ENCODE data around the gene MYO10. TPM values are rescaled to one million over a fixed set of nuclear protein-coding genes. Genes with fewer than 3 reads are reported as not detected.

Gene MYO10
- total RNA-seq, 4 donors from 2014 or later, result 5.6 to 11.0 (median 6.4) TPM

DNA sequence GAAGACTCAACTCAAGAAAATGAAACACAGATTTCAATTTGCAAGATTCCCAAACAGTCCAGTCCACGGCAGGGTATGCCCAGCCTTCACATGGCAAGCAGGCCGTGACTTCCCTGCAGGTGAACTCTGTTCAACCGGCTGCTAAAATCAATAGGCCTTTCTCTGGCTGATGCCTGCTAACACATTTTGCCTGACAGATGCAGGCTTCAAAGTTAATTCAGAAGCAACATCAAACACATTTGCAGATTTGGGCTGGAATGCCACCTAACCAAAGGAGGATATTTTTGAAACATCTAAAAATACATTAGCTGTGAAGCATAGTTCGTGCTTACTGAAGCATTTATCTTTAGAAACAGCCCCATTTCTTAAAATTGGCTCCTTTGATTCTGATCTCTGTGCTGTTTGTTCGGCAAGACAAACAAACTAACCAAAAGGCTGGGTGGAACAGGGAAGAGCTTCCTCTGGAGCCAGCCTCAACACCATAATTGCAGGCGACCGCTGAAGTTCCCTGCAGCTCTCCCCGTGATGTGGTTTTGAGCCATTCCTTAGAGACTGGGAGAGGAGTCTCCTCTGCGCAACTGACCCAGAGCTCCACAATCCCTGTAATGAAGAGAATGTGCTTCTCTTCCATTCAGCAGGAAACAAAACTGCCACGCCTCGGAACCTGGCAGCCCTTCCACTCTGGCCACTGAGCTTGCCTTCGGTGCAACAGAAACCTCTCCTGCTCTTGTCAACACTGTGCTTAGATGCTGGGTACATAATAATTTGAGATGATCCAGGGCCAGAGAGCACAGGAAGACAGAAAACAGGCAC, 126.5 kb downstream of the MYO10 start:
- Histone ChIP-seq H3K36me3 (no peaks in the 10 kb centered on the region), H3K4me1 (no peaks in the 10 kb centered on the region), H3K9me3 (no peaks in the 10 kb centered on the region), H3K27ac (no peak overlapping the region), H3K4me3 (no peak overlapping the region), H3K27me3 (no peaks in the 10 kb centered on the region)
- peak; percentile 31 for ATAC-seq
- TF ChIP-seq POLR2AphosphoS5 (IDR thresholded peaks at IDR 0.05), result no peak
- no peak for TF ChIP-seq EP300 (IDR thresholded peaks at IDR 0.05)
- TF ChIP-seq, protein P1, sequence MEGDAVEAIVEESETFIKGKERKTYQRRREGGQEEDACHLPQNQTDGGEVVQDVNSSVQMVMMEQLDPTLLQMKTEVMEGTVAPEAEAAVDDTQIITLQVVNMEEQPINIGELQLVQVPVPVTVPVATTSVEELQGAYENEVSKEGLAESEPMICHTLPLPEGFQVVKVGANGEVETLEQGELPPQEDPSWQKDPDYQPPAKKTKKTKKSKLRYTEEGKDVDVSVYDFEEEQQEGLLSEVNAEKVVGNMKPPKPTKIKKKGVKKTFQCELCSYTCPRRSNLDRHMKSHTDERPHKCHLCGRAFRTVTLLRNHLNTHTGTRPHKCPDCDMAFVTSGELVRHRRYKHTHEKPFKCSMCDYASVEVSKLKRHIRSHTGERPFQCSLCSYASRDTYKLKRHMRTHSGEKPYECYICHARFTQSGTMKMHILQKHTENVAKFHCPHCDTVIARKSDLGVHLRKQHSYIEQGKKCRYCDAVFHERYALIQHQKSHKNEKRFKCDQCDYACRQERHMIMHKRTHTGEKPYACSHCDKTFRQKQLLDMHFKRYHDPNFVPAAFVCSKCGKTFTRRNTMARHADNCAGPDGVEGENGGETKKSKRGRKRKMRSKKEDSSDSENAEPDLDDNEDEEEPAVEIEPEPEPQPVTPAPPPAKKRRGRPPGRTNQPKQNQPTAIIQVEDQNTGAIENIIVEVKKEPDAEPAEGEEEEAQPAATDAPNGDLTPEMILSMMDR (IDR thresholded peaks at IDR 0.05), result no peak
- no peak for TF ChIP-seq POLR2A (IDR thresholded peaks at IDR 0.05)
- 40 to 55% methylated on average over 6 to 7 of the region's 12 CpGs for WGBS, 2 donors (ENCODE audit: low coverage in 1 of 2)

DNA sequence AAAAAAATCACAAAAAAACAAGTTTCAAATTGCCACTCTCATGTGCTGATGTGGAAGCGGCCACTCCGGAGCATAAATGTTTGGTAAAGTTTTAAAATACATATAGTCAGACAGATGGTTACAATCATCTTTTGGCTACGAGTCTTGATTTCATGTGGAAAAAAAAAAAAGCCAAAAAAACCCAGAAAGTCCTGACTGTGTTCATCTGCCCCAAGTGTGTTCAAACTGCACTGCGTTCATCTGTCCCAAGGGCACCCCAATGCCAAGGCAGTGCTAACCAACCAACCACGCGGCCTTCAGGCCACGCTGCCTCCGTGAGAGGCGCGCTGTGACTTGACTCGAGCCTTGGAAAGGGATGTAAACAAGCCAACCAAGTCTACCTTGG, 127.1 kb downstream of the MYO10 start:
- Histone ChIP-seq H3K4me1 (no peaks in the 10 kb centered on the region), H3K36me3 (no peaks in the 10 kb centered on the region), H3K9me3 (no peaks in the 10 kb centered on the region), H3K27me3 (no peaks in the 10 kb centered on the region), H3K4me3 (no peak overlapping the region), H3K27ac (no peak overlapping the region)
- TF ChIP-seq, protein P1 (IDR thresholded peaks at IDR 0.05), result no peak
- TF ChIP-seq POLR2AphosphoS5 (IDR thresholded peaks at IDR 0.05) (no peak), POLR2A (IDR thresholded peaks at IDR 0.05) (no peak), EP300 (IDR thresholded peaks at IDR 0.05) (no peak)
- ATAC-seq, result no peak
- 82 to 90% methylated on average over 2 to 11 of the region's 11 CpGs for WGBS, 2 donors (ENCODE audit: low coverage in 1 of 2)

DNA sequence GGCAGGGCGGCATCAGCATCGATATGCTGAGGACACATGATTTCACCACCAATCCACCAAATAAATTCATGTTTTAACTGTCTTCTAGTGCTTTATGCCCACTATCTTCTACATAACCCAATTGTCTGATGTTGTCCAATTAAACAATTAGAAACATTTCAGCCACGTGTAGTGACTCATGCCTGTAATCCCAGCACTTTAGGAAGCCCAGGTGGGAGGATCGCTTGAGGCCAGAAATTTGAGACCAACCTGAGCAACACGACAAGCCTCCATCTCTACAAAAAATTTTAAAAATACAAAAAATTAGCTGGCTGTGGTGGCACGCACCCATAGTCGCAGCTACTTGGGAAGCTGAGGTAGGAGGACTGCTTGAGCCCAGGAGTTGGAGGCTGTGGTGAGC, 128.1 kb downstream of the MYO10 start:
- WGBS, 2 donors (ENCODE audit: low coverage in 1 of 2), result 80 to 87% methylated on average over 4 to 7 of the region's 7 CpGs

DNA sequence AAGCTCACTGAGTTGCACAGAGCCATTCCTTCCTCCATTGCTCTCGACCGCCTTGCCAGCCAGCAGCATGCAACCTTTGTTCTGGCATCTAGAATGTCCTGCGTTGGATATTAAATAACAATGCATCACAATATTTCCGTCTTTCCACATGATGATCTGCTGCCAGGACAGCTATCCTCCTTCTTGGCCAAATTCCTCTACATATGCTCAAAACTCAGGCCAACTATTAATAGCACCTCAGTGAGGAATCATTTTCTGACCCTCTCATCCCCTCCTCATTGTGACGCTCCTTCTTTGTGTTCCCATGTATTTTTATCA, 128.6 kb downstream of the MYO10 start:
- ATAC-seq, result no peak
- Histone ChIP-seq H3K27ac (no peak overlapping the region), H3K9me3 (no peaks in the 10 kb centered on the region), H3K27me3 (no peaks in the 10 kb centered on the region), H3K4me1 (no peaks in the 10 kb centered on the region), H3K36me3 (no peaks in the 10 kb centered on the region), H3K4me3 (no peak overlapping the region)
- TF ChIP-seq EP300 (IDR thresholded peaks at IDR 0.05) (no peak), POLR2A (IDR thresholded peaks at IDR 0.05) (no peak), POLR2AphosphoS5 (IDR thresholded peaks at IDR 0.05) (no peak)
- TF ChIP-seq, protein P1 (IDR thresholded peaks at IDR 0.05), result no peak
- 23 to 38% methylated on average over 5 of the region's 5 CpGs for WGBS, 2 donors (ENCODE audit: low coverage in 1 of 2)

More for the DNA sequence above, 128.1 kb downstream of the MYO10 start:
- TF ChIP-seq POLR2AphosphoS5 (IDR thresholded peaks at IDR 0.05) (no peak), EP300 (IDR thresholded peaks at IDR 0.05) (no peak), POLR2A (IDR thresholded peaks at IDR 0.05) (no peak)
- TF ChIP-seq, protein P1 (IDR thresholded peaks at IDR 0.05), result no peak
- H3K4me3 ChIP-seq, result no peak overlapping the region
- no peak overlapping the region for H3K27ac ChIP-seq
- no peaks in the 10 kb centered on the region for H3K4me1 ChIP-seq
- no peaks in the 10 kb centered on the region for H3K9me3 ChIP-seq
- H3K27me3 ChIP-seq, result no peaks in the 10 kb centered on the region
- no peaks in the 10 kb centered on the region for H3K36me3 ChIP-seq
- ATAC-seq, result no peak
